ENCODE results near the gene HOXC9.

HOXC9 gene

DNA sequence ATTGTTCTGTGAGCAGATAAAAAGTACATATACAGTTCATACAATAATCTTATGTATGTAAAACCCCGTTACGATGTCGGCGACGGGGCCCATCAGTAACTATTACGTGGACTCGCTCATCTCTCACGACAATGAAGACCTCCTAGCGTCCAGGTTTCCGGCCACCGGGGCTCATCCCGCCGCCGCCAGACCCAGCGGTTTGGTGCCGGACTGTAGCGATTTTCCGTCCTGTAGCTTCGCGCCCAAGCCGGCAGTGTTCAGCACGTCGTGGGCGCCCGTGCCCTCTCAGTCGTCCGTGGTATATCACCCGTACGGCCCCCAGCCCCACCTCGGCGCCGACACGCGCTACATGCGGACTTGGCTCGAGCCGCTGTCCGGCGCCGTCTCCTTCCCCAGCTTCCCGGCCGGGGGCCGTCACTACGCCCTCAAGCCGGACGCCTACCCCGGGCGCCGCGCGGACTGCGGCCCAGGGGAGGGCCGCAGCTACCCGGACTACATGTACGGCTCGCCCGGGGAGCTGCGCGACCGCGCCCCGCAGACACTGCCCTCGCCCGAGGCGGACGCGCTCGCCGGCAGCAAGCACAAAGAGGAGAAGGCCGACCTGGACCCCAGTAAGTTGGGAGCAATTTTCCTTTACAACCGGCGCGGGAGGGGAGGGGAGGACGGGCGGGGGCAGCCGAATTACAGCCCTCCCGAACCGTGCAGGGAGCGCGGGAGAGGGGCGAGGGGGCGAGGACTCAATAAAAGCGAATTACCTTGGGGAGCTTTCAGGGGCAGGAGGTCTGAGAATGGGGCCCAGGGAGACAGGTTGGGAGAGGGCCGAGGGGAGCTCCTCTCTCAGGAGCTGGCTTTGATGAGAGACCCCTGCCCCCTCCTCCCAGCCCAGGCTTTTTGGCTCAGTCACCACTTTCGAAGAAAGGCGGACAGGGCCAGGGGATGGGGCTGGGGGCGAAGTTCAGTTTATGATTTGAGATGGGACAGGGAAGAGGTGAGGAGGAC is at the start of gene HOXC9:
HOXC9 (plus strand) TSS at position 46 of the 999 bp plus-strand sequence; CDS start at position 74, 28 bp downstream.
- DNase-seq (ENCODE audit: low read depth): peak; percentile 16

DNA sequence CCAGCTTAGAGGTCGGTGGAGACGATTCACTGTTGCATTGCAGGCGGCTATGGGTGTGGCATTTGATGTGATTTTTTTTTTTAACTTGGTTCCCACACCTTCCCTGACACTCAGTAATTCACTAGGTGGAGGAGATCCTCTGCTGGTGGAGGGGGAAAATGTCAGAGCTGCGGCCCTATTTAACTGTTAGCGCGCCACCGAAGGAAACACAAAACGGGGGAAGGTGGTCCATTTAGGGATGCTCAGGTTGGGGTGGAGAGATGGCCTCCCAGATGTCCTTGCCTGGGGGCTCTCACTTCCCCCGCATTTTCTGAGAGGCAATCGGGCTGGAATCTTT is 49.6 kb upstream of the HOXC9 start:
- DNase-seq (ENCODE audit: low read depth): no peak

DNA sequence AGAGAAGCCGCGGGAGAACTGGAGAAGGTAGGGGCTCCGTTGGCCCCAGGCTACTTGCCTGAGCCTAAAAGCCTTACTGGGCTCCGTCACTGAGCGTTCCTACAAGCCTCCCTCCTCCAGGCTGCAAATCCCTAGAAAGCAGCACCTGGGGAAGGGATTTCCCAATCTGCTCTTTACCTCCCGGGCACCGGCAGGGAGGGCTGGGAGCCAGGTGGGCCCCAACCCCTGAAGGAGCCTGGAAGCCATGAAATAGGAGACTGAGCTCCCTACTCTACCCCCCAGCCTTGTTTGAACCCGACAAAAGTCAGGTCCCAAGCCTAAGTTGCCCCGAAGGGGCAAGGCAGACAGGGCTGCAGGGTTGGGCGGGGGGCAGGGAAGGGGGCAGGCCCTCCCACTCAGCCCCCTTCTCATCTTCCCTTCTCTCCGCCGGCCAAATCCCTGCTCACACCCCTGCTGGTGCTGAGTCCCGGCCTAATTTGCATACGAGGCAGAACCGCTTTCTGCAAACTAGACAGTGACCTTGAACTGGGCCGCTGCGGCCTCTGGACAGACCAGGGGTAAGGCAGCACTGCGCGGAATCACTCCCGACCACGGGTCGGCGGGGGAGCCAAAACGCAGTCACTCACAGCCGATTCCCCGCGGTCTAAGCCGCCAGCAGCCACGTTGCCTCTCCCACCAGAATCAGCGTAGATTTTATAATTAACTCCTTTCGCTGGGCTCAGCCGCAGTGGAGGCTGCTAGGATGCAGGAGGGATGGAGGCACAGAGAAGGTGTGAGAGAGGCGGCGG is 49.0 kb upstream of the HOXC9 start:
- DNase-seq (ENCODE audit: low read depth): no peak

DNA sequence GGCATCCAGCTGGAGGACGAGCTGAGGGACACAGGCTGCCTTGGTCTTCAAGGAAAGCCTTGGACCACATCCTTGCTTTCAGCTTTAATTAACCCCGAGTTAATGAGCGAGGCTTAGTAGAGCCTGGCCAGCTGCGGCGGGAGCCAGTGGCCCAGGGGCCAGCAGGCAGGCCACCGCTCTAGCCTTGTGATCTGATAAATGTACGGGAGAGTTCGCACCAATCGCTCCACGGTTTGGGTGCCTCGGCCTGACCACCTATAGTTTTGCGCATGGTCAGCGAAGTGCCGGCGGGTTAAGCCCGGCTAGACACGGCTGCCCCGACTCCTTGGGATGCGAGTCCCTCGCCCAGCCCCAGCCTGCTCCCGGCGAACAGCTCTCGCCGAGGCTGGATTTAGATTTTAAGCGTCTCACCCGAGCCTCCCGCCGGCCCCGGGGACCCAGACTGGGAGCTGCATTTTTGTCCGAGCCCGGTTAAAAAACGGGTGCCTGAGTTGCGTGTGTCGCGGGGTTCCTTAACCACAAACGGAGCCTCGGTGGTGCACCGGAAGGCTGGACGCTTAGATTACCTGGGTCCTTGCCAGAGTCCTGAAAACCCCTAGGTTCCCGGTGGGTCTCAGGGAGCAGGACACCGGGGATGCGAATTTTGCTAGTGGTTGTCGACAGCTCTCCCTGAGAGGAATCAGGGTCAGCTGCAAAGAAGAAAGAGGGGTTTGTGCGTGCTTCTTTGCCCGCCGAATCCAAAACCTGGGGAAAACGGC is 48.2 kb upstream of the HOXC9 start:
- no peak for DNase-seq (ENCODE audit: low read depth)

DNA sequence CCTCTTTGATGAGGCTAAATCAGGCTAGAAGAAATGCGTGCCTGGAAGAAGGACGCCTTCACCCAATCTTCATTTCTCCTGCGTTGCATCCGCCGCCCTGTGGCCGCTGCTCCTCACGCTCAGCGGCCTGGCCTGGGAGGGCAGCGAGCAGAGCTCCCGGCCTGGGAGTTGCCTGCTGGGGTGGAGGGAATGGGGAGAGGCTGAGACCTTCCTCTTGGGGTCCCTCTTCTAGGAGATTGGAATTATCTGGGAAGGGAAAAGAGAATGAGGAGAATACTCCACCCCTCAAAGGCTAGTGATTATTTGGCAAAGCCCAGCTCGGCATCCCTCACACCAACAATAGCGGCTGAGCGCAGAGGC is 47.6 kb upstream of the HOXC9 start:
- no peak for DNase-seq (ENCODE audit: low read depth)

DNA sequence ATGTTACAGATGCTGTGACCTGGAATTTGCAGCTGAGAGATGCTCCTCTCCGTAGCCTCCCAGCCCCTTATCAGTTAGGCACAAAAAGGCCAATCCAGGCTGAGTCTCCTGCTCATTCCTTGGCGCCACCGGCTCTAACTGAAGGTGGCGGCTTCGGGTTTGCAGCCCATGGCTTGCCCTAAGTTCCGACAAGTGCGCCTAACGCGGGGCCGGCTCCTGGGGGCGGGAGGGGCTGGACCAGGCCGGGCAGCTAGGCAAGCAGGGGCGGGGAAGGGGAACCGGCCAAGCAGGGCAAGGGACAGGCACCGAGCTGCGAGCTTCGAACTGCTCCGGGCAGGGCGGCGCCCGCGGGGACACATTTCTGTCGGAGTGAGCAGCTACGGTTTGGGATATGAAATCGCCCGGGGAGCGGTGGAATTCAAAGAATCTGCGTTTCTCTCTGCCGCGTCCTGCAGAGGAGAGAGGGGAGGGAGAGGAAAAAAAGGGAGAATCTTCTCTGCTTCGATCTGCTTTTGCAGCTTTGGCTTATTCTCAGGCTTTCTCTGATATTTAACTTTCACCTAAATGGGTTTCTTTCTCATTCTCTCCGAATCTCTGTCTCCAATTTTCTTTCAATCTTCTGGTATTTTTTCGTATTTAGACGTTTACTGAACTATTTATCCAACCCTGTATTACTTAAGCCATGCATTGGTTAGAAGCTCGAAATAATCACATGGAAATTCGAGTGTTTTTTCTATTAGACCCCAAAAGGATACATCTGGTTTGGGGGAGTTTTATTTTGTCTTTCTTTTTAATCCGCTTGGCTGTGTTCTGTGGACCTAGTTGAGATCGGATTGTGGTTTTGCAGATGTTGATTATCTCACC is 46.9 kb upstream of the HOXC9 start:
- no peak for DNase-seq (ENCODE audit: low read depth)

DNA sequence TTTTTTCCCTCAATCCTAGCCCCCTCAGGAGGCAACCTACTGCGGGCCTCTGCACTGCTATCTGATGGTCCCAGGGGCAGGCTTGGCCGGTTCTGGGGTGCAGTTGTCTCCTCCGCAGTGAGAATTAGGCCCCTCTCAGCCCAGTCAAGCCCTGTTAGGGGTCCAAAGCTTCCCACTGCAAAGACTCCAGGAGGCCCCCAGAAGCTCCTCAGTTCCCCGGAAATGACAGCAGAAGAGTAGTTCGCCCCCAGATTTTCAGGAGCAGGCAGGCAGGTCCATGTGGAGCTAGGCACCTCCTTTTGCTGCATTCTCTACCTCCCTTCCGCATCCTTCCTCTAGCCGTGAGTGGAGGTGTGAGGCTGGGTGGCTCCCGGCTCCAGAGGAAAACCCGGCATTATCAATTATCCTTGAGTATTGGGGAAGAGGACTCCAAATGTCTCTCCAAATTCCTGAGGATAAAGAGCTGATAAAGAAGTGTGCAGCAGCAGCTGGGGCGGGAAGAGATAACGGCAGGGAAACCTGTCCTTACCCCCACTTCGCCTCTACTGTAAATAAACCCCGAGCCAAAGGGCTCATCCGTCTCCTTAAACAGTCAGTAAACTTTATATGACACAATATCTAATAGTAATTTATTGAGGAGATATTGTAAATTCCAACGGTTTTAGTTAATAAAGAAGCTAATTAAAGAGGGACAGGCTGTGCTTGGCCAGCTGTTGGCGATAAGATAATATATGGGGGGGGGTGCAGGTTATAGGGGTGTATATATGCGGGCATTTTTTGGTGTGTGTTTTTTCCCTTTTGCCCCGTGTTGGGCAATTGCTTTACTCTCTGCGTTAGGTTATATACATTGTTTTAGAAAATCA is 45.9 kb upstream of the HOXC9 start:
- DNase-seq (ENCODE audit: low read depth): no peak

DNA sequence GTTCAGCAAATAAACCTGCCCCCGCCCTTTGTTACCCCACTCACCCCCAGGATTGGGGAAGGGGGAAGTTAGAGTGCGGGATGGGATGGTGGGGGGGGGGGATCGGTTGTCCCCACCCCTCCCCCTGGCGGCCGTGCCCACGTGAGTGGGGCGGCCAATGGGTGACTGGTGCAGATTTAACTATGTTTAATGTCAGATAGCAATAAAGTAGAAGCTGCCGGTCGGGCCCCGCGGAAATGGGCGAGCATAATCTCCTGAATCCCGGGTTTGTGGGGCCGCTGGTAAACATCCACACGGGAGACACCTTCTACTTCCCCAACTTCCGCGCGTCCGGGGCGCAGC is 45.3 kb upstream of the HOXC9 start, which contains the start of gene HOXC12:
HOXC12 (plus strand) TSS at position 210 of the 342 bp plus-strand sequence; CDS start at position 237, 27 bp downstream.
- DNase-seq (ENCODE audit: low read depth): no peak

DNA sequence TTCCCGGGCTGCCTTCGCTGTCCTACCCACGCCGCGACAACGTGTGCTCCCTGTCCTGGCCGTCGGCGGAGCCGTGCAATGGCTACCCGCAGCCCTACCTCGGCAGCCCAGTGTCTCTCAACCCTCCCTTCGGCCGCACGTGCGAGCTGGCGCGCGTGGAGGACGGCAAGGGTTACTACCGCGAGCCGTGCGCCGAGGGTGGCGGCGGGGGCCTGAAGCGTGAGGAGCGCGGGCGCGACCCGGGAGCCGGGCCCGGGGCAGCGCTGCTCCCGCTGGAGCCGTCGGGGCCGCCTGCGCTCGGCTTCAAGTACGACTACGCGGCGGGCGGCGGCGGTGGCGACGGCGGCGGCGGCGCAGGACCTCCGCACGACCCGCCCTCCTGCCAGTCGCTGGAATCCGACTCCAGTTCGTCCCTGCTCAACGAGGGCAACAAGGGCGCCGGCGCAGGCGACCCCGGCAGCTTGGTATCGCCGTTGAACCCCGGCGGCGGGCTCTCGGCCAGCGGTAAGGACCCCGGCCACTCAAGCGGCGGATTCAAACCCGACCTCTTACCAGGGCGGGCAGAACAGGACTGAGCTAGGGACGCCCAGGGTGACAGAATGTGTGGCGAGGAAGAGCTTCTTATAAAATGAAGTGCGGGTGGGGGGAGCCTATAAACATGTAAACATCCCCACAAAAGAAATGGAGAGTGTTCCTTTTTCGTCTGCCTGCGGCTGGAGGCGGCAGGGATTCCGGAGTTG is 44.8 kb upstream of the HOXC9 start:
- no peak for DNase-seq (ENCODE audit: low read depth)

DNA sequence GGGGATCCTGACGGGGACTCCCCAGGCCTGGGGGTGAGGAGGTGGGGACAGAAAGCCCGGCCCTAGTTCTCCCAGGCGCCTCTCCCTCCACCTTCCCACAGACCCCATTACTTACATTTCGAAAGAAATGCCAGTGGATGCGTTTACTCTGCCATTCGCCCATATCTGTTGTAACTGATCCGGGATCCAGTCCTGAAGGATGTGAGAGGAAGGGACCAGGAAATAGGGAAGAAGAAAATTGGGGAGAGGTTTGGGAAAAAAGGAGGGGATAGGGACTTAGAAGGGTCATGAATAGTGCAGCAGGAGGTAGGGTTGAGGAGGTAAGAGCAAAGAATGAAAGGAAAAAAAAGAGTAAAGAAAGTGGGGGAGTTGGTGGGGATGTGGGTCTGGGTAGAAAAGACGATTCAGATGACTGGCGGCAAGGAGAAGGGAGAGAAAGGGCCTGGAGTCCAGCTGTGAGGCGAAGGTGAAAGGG is 44.1 kb upstream of the HOXC9 start:
- DNase-seq (ENCODE audit: low read depth): no peak

DNA sequence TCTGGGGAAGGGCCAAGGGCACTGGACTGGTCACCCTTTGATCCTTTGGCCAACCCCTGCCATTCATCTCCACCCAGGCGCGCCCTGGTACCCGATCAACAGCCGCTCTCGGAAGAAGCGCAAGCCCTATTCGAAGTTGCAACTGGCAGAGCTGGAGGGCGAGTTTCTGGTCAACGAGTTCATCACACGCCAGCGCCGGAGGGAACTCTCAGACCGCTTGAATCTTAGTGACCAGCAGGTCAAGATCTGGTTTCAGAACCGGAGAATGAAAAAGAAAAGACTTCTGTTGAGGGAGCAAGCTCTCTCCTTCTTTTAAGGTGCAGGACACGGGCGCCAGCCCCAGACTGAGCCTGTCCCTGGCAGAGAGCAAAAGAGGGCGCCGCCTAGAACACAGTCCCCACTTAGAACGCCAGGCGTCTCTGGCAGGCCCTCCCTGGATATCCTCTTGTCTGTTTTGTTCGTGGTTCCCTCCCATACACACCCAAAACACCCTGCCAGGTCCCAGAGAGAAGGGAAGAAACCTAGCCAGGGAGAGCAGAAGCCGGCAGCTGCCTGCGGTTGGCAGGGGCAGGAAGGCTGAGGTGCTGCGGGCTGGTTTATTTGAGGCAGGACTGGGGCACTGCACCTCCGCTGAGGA is 43.6 kb upstream of the HOXC9 start:
- no peak for DNase-seq (ENCODE audit: low read depth)

DNA sequence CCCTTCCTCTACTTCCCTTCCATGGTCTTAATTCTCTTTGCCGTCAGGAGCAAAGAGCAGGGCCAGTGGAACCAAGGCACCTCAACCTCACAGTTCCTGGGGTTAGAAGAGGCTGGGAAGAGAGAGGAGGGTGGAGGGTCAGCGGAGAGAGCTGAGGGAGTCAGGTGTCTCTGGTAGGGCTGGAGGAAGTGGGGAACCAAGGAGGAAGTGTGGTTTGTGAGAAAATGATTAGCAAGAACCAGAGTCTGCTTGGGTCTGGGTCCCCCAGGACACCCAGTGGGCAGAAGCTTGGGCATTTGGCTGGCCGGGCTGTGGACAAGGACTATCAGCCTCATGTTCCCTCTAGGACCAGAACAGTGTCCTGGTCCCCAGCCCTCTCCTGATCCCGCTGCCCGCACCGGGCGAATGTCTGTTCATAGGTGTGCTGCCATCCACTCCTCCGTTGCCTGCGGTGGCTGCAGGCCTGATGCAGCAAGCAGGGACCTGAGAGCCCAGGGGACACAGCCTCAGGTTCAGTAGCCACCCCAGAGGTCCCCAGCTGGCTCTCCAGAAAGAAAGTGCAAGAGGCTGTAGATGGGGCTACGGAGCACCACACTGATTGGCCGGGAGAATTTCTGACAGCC is 42.9 kb upstream of the HOXC9 start:
- no peak for DNase-seq (ENCODE audit: low read depth)

DNA sequence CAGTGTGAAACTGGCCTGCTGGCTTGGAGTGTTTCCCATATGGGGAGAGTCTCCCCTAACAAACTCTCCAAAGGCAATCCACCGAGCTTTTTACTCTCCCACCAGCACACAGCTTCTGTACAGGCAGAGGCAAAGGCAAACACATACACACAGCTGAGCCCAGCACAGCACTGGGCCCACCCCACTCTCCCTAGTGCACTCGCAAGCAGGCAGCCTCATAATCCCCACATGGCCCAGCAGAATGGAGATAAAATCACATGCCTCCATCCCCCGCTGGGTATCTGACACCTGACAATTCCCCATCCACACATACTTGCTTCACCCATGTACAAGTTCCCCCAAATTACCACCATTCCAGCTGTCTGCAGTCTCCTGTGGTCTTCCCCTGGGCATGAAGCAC is 41.8 kb upstream of the HOXC9 start:
- no peak for DNase-seq (ENCODE audit: low read depth)

DNA sequence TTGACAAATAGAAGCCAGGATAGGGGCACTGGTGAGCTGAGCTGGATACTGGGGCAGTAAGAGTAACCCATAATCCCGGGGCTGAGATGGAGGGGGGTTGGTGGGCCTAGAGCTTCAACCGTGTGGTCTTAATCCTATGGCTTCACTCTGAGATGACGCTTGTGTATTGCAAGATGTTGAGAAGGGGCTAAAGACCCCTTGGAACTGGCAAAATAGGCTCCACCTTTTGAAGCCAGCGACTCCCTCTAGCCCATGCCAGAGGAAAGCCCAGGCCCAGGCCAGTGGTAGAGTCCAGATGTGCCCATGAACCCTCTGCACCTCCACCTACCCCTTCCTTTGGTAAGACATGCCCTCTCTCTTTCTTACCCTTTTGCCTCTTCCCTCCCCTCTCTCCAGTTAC is 40.6 kb upstream of the HOXC9 start:
- no peak for DNase-seq (ENCODE audit: low read depth)

DNA sequence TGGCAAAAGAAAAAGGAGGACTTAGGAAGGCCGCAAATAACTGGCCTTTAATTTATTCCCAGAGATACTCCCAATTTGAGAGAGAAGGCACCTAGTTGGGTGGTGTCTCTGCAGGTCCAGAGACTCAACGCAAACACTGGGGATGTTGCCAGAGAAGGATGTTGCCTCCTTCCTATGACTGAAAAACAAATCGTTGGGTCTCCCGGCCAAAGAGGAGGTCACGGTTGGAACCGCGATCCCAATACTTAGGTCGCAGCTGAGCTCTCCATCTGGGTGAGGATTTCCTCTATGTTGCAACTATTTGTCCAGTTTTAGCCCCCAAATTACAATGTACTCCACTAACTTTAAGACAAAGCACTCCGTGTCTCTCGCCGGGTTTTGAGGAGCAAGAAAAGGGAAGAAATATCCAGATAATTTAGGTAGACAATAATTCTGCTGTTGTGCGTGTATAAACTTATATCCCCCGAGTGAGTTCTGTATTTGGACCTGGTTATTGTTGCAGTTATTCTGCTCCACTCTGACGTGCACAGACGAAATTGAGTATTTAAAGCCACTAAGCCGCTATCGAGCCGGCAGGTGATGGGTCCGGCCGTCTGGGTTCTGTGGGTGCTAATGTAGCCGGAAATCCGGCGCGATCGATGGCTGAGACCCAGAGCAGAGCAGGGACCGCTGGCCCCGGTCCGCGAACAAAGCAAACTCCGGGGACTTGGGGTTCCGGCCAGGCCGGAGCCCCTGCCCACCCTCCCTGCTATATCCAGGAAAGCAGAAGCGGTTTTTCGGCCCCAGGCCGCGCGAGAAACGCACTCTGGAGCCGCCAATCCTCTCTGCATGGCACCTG is 39.6 kb upstream of the HOXC9 start:
- DNase-seq (ENCODE audit: low read depth): no peak

DNA sequence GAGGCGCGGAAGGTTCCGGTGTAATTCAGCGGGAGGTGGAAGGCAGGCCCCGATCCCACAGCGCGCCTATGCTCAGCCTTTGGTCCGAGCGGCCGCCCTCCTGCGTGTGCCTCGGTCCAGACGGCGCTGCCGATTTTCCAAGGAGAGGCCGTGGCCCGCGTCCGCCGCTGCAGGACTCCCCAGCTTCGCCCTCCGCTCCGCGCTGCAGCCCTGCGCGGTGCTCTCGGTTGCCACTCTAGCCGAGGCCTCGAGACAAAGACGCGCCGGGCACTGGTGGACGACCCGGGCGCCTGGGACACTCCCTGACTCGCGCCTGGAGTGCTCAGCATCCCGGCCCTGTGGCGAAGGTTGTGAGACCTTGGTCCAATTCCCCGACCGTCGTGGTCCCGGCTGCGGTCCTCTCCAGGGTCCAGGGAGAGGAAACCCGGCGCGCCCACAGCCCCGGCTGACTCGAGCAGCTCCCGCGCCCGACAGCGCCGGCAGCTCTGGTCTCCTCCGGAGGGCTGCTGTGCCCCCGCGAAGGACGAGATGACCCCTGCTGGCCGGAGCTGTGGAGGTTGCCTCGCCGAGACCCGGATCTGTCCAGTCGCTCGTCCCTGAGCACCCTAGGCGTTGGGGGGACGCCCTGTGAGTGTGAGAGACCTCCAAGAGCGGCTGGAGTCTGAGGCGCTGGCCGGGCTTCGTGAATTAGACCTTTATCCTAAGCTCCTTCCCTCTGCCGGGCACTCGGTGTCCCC is 38.8 kb upstream of the HOXC9 start:
- DNase-seq (ENCODE audit: low read depth): no peak

DNA sequence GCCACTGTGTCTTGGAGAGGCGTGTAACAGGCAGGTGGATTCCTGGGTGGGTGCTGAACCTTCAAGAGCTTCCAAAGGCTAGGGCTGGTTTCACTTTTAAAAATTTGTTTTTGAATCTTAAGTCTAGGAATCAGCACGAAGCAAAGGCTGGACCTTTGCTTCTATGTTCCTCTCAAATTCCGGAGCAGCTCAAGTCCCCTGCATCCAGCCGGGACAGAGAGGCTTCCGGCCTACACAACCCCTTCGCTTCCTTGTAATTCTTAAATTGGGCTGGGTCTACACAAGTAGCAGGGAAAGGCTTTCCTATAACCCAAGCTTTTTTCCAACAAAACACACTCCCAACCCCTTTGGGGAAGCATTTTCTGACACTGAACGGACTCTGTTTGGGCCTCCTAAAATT is 37.0 kb upstream of the HOXC9 start:
- no peak for DNase-seq (ENCODE audit: low read depth)

Measured in iris pigment epithelial cell (primary cell).